HG03565 (cell line): ENCODE data around the gene PEAK3.

Source experiments
- ATAC-seq: cut with Tn5 transposase; IDR thresholded peaks from one replicate; pipeline ENCODE4 v1.9.1; 2021; ENCODE audit warnings: mild to moderate bottlenecking, moderate library complexity; ENCODE audit not compliant: unreplicated experiment

Gene PEAK3

GRCh38 chr19:2273356-2274184 lies 8.4 kb downstream of the PEAK3 start:
- ATAC-seq = no peak

DNA sequence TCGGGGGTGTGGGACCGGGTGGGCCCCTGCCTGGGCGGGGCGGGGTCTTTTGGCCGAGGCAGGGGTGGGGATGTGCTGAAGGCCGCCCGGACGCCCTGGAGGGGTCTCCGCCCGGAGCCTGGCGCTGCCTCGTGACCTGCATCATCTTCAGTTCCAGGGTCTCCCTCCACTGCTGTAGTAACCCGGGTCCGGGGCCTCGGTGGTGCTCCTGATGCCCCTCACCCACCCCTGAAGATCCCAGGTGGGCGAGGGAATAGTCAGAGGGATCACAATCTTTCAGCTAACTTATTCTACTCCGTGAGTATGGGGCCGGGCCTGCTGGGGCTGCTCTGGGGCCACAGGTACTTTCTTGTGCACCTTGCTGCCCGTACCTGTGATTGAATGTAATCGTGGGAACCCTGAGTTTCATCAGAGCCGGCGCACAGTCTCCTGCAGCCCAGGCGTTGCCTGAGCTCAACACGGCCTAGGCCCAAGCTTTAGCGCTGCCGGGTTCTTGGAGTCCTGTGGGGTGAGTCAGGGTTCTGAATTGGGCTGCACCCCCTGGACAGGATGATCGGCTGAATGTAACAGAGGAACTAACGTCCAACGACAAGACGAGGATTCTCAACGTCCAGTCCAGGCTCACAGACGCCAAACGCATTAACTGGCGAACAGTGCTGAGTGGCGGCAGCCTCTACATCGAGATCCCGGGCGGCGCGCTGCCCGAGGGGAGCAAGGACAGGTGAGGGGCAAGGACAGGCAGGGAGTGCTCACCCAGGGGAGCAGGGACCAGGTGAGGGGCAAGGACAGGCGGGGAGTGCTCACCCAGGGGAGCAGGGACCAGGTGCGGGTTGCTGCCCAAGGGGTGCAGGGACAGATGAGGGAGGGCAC lies 10.5 kb downstream of the PEAK3 start:
- ATAC-seq = no peak

DNA sequence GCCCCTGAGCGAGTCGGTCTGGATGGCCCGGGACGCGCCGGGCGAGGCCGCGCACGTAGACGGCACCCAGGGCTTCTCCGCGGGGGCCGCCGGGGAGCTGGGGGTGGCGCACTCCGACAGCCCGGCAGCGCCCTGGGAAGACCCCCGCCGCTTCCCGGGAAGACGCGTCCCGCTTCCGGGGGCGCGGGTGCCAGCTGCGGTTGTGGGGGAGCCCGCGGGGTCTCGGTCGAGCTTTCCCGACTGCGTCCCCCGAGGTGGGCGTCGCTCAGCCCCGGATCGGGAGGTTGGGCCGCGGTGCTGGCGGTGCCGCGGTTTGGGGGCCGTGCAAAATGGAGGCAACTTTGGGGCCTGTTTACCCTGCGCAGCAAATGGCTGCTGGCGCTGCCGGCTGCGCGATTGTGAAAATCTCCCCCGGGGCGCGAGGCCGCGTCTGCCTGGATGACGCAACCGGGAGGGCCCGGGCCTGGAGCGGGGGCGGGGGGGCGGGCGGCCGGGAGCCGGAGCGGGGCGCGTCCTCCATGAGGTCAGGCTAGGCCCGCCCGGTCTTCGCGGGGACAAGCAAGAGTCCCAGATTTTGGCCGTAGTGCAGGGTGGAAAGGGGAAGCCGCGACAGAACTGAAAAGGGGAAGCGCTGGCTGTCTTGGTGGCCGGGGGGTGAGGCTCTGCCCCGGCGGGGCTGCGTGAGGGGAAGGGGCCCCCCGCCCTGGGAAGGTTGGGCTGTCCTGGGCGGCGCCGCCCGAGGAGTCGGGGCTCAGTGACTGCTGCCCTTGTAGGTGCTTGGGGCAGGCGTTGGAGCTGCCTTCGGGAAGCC lies 11.3 kb downstream of the PEAK3 start:
- no peak for ATAC-seq

DNA sequence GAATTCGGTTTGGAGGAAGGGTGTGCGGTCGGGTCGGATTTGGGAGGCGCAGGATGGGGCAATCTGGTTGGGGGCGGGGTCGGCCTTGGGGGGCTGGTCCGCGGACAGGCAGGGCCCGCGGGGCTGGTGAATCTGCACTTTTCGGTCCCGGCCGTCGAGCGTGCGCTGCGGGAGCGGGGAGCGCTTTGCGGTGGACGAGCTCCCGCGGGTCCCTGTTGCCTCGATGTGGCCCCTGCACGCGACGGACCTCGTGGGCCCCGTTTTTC lies 11.9 kb downstream of the PEAK3 start:
- ATAC-seq = no peak

- ATAC-seq = peak; percentile 59
Observed at GRCh38 chr19:2269244-2270156, 12.5 kb downstream of the PEAK3 start.

DNA sequence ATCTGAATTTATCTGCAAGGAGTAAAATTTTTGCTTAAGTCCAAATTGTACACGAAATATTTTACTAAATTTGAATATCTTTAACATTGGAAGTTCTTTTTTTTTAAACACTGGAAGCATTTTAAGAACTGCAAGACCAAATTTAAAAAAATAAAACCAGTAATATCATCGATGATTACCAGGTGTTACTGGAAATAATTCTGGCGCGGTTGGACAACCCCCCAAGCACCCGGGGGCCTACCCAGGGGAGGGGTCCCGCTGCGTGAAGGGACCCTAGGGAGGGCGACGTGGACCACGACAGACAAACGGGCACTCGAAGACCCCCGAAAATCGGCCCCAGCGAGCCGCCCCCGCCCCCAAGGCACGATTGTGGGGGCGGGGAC lies 13.1 kb downstream of the PEAK3 start:
- no peak for ATAC-seq

DNA sequence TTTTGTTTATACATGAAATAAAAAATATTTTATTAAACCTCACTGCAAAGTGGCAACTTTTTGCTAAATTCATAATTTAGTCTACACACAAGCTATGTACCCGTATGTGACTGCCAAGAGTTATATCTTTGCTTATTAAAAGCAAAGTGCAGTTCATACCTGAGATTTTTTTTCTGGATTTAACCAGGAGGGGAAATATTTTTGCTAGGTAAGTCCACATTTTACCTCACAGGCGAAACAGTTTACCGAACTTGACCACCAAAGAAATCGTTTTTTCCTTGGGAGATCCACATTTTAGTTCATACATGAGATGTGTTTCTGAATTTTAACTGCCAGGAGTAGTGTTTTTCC lies 13.5 kb downstream of the PEAK3 start:
- no peak for ATAC-seq

DNA sequence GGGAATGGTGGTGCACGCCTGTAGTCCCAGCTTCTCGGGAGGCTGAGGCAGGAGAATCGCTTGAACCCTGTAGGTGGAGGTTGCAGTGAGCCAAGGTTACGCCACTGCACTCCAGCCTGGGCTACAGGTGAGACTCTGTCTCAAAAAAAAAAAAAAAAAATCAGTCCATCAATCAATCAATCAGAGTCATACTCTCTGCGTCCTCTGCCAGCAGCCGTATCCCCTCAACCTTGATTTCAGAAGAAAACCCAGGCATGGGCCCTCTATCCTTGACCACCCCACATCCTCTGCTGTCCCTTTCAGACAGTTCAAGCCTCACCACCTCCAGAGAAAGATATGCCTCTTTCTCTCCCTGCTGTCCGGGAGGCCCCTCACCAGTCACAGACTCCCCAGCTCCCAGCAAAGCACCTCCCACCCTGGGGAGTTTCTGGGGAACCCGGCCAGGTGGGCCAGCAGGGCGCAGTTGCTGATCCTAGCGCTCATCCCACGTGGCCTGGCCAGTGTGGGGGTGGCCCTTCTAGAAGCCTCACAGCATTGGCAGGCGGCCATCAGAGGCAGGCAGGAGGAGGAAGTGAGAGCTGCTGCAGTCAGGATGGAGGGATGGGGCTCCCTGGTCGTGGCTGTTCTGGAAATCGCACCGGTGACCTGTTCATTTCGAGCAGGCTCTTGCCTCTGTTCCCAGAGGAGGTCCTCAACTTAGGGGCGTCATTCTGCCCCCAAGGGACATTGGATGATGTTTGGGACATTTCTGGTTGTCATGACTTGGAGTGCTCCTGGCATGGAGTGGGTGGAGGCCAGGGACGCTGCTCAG lies 15.6 kb downstream of the PEAK3 start:
- no peak for ATAC-seq

DNA sequence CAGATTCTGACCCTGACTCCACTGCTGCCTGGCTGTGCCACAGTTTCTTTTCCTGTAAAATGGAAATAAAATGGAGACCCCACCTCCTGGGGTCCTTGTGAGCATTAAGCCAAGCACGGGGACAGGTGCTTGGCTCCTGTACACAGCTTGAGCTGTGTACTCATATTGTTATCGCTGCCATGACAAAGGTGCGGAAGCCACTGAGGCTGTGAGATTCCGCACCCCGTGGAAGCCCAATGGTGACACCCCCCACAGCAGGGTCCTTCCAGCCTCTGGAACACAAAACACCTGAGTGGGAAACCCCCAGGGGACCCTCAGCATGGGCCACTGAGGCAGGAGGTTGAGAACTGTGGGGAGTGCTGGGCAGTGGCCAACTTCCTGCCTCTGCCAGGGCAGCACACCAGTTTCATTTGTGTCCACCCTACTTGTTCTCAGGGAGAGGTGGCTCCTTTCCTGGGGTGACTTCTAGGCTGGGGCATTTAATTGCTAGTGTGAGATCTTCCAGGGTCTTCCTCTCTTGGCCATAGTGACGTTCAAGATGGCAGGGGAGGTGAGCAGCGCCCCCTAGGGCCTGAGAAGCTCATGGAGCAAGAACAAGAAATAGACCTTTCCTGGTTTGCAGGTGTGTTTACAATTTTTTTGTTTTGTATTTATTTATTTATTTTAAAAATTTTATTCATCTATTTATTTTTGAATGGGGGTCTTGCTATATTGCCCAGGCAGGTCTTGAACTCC lies 20.4 kb downstream of the PEAK3 start:
- no peak for ATAC-seq

GRCh38 chr19:2260341-2260805 lies 21.6 kb downstream of the PEAK3 start:
- ATAC-seq = no peak

- no peak for ATAC-seq
Observed at GRCh38 chr19:2259336-2259735, 22.6 kb downstream of the PEAK3 start.

- ATAC-seq = no peak
Observed at GRCh38 chr19:2255982-2256685, 25.8 kb downstream of the PEAK3 start, which contains the start of gene JSRP1. TSS of gene JSRP1 (minus strand) at chr19:2256417. CDS start at chr19:2255314, 1,103 bp downstream.

DNA sequence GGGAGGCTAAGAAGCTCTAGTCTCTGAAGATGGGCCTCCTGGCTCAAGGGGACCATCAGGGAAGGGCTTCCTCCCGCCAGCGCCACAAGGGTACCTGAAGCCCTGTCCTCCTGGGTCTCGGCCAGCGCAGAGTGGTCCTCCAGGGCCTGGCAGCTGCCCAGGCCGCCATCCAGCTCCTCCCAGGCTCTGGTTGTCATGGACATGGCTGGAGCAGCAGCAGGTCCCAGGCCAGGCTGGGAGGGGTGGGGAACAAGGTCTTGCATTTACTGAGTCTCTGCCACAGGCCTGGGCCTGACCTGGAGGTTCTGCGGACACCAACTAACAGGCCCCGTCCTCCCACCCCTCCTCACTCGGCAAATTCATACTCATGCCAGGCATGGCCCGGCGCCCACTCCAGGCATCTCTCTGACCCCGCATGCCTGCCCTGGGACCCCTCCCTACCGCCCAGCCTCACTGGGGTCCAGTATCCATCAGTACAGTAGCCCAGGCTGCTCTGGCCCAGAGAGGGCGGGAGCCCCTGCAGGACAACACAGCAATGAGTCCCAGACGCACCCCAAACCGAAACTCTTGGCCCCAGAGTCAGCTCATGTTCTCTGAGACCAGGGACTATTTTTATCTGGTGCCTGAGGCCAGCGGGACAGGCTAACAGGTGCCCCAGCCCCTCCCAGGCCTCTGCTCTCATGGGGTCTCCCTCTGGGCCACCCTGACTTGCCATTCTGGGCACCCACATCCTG lies 26.7 kb downstream of the PEAK3 start:
- ATAC-seq = no peak

GRCh38 chr19:2254064-2254872 lies 27.7 kb downstream of the PEAK3 start:
- no peak for ATAC-seq

- no peak for ATAC-seq
Observed at GRCh38 chr19:2253106-2254063, 28.6 kb downstream of the PEAK3 start.

GRCh38 chr19:2252797-2253105 lies 29.2 kb downstream of the PEAK3 start:
- ATAC-seq = no peak
